HG02852 (cell line): ENCODE data around the gene BSN.

ENCODE experiments used
- ATAC-seq: cut with Tn5 transposase; IDR thresholded peaks from one replicate; pipeline ENCODE4 v1.9.1; 2021; ENCODE audit warnings: mild to moderate bottlenecking, moderate library complexity; ENCODE audit not compliant: unreplicated experiment

BSN gene

DNA sequence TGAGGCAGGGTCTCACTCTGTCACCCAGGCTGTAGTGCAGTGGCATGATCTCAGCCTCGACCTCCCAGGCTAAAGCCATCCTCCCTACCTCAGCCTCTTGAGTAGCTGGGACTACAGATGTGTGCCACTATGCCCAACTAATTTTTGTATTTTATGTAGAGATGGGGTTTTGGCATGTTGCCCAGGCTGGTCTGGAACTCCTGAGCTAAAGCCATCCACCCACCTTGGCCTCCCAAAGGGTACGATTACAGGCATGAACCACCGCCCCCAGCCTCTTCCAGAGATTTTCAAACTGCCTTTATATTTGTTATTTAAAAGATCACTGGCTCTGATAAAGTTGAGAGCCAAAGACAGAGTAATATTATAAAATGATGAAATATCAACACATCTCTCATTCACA, 37.3 kb downstream of the BSN start:
- no peak for ATAC-seq

DNA sequence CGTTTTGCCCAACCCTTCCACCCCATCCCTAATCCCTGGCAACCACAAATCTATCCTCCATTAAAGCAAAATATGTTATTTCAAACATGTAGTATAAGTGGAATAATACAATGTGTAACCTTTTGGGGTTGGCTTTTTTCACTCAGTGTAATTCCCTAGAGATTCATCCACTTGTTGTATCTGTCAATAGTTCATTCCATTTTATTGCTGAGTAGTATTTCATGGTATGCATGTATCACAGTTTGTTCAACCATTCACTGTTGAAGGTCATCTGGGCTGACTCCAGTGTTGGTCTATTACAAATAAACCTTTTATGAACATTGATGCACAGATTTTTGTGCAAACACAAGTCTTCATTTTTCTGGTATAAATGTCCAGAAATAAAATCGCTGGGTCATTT, 38.8 kb downstream of the BSN start:
- no peak for ATAC-seq

DNA sequence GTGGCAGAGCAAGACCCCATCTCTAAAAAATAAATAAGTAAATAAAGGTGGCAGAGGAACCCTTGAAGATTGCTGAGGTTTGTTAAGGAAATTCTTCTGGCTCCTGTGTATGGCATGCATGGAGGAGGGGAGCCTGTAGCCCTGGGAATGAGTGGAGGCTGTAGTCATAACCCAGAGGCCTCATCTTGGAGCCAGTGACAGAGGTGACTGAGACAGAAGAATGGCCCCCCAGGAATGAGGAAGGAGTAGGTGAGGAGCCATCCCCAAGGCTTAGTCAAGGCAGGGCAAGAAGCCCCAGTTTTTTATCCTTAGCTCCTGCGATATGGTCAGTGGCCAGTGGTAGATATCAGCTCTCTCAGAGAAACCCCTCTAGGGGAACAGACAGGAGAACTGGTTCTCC, 46.5 kb downstream of the BSN start:
- ATAC-seq: no peak

DNA sequence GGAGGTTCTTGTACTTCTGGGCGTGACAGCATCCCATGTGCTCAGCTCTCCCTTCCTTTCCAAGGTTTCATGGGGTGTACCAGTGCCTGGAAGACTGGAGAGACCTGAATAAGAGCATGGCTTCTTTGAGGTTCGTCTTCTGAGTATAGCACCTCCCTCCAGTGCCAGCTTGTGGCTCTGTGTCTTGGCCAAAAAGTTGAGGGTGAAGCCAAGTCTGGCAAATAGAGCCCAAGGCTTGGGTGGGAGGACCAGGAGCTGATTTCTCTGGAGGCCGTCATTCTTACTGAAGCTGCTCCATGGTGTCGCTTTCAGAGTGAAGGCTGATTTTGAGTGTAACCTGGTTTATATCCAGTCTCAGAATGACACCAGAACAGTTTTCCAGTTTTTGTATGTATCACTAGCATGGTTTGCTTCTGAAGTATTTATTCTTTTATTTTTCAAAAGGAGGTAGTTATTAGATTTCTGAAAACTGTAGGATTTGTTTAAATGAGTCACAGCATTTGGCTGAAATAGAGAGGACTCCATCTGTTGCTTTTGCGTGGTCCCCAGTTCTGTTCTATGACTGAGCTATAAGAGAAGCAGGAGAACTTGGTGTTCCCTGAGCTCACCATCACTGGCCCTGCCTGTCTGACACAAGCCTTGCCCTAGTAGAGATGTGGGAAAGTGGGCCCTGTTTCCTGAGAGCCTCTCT, 47.2 kb downstream of the BSN start:
- no peak for ATAC-seq

DNA sequence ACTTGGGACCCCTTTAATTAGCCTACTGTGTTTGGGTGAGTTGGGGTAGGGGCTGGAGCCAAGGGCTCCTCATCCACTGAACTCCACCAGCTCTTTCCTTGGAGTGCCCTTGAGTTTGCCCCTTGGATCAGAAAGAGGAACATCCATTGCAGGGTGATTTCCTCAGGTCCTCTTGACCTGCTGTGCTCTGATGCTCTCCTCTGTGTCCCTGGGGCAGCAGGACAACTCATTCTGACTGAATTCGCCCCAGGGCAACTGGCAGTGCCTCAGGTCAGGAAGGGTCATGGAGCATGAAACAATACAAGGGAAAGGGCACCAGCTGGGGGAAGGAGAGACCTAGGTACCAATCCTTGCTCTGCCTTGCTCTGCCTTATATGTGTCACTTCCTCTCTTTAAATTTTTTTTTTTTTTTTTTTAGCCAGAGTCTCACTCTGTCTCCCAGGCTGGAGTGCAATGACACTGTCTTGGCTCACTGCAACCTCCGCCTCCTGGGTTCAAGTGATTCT, 47.8 kb downstream of the BSN start:
- no peak for ATAC-seq

DNA sequence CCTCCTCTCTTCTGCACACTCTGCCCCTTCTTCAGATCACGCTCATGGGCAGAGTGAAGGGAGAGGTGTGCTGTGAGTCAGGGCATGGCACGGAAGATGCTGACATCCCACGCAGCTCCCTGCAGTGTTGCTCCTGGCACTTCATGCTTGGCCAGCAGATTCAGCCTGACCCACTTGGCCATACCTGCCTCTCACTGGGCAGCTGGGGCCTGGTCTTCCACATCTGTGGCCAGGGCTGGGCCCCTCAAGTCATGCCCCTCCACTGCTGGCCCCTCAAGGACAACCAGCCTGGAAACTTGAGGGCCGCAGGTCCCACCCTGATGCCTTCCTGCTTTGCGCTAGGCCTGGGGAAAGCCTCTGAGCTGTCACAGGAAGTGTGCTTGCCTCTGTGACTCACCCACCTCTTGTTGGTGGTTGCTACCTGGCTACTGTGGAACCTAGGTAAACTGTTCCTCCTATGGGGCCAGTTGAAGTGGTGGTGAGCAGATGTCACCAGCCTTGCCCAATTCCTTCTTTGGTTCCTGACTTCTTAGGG, 48.7 kb downstream of the BSN start:
- ATAC-seq: no peak

DNA sequence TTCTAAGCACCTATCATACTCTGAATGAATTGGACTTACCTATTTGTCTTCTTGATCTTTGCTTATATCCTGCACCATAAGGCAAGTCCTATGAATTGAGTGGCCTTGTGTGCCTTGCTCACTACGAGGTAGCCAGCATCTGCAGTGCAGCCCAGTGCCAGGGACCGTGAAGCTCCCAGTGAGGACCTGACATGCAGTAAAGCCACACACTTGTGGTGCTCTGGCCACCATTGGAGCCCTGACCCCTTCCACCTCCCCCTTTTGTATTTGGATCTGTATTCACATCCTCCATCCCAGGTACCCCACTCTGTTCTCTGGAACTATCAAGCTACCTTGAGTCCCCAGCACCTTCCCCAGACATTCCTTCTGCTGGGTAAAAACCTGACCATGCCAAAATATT, 52.1 kb downstream of the BSN start:
- no peak for ATAC-seq

DNA sequence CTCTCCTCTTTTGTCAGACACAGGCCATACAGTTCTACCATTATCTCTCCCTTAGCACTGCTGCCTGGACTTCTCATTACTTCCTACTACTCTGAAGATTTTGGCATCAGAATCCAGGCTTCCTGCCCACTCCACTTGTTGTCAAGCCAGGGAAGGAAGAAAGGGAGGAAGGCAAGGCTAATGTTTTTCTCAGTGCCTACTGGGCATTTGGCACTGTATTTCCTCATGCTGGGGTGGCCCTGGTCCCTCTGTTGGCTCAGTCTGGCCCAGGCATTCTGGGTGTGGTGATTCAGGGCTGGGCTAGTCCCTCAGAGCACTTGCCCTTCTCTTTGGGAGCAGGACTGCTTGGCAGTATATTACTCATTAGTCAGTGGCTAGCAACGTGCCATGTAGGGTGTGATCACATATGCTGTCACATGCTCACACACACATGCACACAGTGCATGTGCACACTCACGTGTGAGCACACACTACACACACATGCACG, 52.9 kb downstream of the BSN start:
- no peak for ATAC-seq

DNA sequence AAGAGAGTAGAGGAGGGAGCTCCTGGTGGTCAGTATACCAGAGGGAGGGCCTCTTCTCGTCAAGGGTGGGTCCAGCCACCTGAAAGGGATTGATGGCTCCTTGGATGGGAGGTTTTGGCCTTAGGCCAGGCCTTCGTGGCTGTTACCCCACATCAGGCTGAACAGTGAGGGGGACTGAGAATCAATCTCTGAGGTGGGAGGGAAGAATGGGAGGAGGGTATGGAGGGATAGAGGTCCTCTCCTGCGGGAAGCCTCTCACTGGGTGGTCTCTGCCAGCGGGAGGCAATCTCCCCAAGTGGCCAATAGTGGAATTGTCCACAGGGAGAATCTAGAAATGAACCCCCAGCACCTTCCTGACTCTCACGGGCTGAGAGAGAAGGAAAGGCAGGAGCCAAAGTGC, 53.5 kb downstream of the BSN start:
- no peak for ATAC-seq

DNA sequence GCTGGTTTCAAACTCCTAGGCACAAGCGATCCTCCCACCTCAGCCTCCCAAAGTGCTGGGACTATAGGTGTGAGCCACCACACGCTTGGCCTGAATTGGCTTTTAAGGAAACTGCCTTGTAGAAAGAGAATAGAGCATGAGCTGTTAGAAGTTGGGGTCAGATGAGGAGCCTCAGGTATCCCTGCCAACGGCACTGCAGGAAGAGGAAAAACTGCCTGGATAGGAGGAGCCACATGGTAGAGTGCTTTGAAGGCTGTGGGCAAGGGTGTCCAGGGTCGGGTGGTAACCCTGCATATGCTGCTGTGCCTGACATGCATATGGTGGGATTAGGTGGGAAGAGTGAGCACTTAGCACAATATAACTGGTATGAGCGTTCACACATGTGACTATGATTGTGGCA, 55.0 kb downstream of the BSN start:
- no peak for ATAC-seq

DNA sequence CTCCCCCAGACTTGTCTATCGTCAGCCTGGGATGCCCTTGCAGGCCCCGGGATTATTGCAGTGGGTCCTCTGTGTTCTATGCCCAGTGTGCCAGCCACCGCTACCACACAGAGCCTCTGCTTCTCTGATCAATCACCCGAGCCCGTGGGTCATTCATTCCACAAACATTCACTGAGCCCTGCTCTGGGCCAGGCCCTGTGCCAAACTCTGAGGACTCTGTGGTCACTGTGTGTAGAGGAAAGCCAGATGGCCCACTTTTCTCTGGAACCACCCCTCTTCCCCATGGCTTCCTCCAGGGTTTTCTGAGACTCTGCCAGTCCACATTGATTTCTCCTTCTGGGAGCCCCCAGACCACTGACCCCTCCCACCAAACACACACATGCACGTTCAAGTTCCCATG, 55.5 kb downstream of the BSN start:
- no peak for ATAC-seq

DNA sequence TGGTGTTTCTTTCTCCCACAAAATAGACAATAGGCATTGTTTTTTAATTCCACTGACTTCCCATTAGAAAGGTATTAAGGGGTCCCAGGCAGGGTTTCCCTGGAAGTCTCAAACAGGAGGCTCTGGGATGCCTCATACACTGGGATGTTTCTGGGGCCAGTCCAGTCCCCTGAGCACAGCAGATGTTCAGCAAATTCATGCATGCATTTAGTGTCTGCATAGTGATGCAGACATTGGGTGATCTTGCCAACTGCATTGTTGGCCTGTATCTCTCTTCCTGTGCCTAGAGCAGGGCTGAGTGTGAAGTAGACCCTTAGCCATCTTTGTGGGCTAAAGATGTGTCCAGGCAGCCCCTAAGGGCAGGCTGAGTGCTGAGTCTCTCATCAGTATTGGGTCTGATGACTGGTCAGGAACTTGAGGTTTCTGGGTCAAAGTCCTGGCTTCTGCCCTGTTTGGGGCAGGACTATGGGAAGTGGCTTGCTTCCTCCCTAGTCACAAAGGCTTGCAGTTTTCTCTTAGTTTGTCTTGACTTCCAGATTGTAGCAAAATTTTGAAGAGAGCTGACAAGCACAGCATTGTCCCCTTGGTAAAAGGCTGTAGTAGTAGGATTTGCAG, 56.5 kb downstream of the BSN start:
- no peak for ATAC-seq

DNA sequence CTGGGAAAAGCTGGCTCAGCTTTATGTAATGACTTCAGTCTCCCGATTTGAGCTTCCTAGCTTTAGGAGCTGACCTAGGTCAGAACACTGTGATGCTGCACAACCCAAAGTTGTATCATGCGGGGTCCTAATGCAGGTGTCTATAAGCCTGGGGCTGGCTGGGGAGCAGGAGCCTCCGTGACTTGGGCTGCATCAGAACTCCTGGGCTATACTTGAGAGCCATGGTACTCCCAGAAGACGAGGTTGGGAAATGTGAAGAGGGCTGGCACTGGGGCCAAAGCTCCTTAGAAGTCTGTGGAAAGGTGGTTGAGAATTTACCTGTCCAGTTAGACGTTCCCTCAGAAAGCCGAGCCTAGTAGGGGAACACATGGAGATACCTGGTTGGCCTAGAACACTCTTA, 57.0 kb downstream of the BSN start:
- ATAC-seq: no peak

DNA sequence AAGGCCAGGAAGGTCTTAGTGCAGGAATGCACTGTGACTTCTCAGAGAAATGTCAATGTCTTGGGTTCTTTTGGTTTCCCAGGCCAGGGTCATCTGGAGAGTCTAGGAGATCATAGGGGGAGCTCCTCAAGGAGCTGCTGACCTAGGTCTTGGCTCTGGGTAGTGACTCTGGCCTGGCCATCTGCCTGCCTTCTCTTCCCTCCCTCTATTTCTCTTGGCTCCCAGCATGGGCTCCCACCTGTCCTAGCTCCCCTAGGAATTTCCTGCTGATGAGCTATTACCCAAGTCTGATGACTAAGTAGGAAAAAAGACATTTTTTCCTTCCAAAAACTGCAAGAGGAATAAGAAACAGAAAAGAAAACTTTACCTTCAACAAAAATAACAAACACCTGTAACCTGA, 57.4 kb downstream of the BSN start:
- no peak for ATAC-seq

DNA sequence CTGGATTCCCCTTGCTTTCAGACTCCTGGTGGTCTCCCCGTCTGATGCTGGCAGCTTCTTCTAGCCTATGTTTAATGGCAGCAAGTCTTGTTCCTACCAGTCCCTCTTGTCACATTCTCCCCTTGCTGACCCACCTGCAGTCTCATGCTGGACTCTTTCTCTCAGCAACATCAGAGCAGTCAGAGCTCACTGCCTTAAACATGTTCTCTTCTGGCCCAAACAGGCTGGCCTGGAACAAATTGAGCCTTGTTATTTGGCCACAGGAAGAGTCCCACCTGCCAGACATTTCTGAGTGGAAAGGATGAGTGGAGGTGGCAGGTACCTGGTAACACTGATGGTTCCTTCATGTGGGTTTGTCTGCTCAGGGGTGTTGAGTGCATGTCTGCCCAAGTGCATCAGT, 60.7 kb downstream of the BSN start:
- ATAC-seq: no peak

DNA sequence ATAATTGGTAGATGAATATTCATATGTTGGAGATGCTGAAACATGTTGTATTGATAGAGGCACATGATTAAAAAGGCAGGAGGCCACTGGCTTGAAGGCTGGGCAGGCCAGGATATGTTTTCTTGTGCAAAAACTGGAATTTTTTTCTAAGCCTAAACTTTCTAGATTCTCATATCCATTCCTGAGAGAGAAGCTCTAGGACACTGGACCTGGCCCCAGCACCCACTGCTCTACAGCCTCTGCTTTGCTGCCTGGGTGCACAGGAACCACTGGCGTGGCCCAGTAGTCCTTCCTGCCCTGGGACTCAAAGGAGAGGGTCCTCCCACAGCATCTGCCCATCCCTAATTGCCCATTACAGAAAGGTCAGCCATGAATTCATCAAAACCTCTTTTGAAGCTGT, 61.8 kb downstream of the BSN start:
- no peak for ATAC-seq

DNA sequence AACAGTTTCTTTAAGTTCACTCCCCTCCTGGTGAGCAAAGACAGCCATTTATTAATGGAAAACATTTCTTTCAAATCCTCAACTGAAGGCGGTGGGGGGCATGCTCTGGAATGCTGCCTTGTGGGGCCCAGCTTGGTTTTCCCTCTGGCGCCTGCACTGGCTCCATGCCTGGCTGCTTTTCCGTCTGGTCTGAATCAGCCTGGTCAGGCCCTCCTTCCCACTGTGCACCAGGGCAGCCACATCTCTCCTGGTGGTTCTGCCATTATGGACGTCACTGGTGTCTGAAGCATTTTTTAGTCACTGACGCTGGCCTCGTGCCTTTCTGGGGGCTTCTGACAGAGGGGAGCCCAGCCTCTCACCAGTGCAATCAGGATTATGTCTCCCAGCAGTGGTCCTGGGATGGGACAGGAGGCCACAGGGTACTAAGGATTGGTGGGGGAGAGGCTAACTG, 62.2 kb downstream of the BSN start:
- ATAC-seq: no peak

DNA sequence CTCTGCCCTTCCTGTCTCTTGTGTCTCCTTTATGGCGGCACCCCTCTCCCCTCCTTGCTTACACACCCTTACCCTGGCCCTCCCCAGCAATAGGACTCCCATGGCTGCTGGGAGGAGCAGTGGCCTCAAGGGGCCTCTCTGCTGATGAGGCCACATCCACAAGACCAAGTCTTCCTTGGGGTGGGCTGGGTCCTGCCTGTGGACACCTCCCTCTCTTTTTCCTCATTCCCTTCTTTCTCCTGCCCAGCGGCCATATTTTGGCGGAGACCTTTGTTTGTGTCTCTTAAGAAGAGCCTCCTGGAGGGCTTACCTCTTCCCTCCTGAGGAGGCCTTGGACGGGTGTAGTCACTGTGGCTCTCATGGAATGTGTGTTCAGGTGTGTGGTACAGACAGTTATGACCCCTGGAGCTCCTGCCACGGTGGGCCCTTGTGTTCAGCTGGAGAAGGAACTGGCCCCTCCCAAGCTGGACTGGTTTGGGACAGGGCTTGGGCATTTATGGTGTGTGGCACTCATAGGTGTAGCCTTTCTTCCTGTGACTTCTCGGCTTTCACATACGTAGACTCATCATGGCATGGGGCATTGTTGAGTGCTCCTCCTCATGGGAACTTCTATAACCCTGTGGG, 63.2 kb downstream of the BSN start:
- ATAC-seq: no peak

DNA sequence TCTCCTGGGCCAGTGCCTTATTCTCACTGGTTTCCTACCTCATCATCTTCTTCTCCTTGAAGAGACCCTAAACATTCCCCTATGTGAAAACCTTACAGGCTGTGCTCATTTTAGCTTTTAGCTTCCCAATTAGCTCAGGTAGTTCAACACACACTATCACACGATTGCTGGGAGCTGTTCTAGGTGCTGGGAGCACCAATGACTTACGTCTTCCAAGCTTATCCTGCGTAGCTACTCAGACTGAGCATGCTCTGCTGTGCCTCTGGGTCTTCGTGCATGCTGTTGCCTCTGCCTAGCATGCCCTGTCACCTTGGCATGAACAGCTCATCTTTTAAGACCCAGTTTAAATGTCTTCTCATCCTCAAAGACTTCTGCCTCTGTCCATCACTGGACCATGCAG, 64.1 kb downstream of the BSN start:
- no peak for ATAC-seq

DNA sequence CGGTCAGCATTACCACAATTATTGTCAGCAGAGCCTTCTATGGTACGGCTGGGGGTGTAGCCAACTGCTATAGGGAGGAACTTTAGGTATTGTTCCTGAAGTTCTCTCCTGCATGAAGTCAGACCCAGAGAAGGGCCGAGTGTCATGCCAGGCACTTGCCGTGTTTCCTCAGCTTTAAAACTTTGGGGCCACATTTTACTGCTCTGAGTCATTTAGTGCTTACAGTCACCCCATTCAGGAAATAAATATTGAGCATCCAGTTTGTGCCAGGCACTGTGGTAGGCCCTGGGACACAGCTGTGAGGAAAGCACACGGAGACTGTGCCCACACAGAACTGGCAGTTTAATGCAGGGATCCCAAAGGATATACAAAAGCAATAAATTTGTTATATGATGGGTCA, 65.4 kb downstream of the BSN start:
- ATAC-seq: no peak

DNA sequence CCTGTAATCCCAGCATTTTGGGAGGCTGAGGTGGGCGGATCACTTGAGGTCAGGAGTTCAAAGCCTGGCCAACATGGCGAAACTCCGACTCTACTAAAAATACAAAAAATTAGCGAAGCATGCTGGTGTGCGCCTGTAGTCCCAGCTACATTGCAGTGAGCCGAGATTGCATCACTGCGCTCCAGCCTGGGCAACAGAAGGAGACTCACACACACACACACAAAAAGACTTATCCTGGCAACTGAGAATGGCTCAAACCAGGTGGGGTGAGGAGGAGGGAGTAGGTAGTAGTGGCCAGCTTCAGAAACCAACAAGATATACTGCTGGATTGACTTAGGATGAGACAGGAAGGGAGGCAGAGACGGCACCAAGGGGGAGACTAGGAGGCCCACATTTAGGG, 66.5 kb downstream of the BSN start:
- no peak for ATAC-seq

DNA sequence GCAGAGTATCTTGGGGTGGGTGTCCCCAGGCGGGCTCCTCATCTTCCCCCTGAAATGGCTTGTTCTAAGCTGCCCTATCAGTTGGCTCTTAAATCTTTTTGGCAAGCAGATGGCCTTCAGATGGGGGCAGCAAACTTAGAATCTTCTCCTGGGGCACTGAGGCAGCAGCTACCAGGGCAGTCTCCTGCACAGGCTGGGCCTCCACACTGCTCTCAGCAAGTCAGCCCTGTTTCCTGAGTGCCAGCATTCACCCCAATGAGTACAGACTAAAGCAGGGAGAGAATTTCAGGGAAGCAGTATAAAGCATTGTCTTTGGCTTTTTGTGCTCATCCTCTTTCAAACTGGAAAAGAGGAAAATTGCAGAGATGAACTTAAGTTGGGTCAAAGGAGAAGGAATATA, 68.8 kb downstream of the BSN start:
- no peak for ATAC-seq
